ENCODE data around the gene MEF2D. TPM values are rescaled to one million over a fixed set of nuclear protein-coding genes. Genes with fewer than 3 reads are reported as not detected.

Gene MEF2D
- total RNA-seq, 1 donor from 2014 or later = 16.6 TPM

- H3K36me3 ChIP-seq (ENCODE audit: control insufficient read depth, insufficient read depth, low read length) = no peaks in the 10 kb centered on the region
- no peaks in the 10 kb centered on the region for H3K27me3 ChIP-seq (ENCODE audit: control insufficient read depth, insufficient read depth, low read length)
- peak; percentile 25 for TF ChIP-seq CTCF (IDR thresholded peaks at IDR 0.05; ENCODE audit: insufficient read depth, low read length, poor library complexity, severe bottlenecking)
- DNase-seq (ENCODE audit: low read depth) = no peak
- no peak overlapping the region for H3K4me3 ChIP-seq (ENCODE audit: low read depth, low read length)
Observed at GRCh38 chr1:156465747-156466365, 34.7 kb downstream of the MEF2D start.

- no peak for DNase-seq (ENCODE audit: low read depth)
Observed at GRCh38 chr1:156464825-156465452, 35.6 kb downstream of the MEF2D start.

GRCh38 chr1:156464335-156464734, 36.2 kb downstream of the MEF2D start:
- DNase-seq (ENCODE audit: low read depth) = no peak
- Histone ChIP-seq H3K27me3 (ENCODE audit: control insufficient read depth, insufficient read depth, low read length) (no peaks in the 10 kb centered on the region), H3K36me3 (ENCODE audit: control insufficient read depth, insufficient read depth, low read length) (no peaks in the 10 kb centered on the region), H3K4me3 (ENCODE audit: low read depth, low read length) (no peak overlapping the region)
- no peak for TF ChIP-seq CTCF (IDR thresholded peaks at IDR 0.05; ENCODE audit: insufficient read depth, low read length, poor library complexity, severe bottlenecking)

More at GRCh38 chr1:156464825-156465452, 35.6 kb downstream of the MEF2D start:
- Histone ChIP-seq H3K27me3 (ENCODE audit: control insufficient read depth, insufficient read depth, low read length) (no peaks in the 10 kb centered on the region), H3K36me3 (ENCODE audit: control insufficient read depth, insufficient read depth, low read length) (no peaks in the 10 kb centered on the region), H3K4me3 (ENCODE audit: low read depth, low read length) (no peak overlapping the region)
- no peak for TF ChIP-seq CTCF (IDR thresholded peaks at IDR 0.05; ENCODE audit: insufficient read depth, low read length, poor library complexity, severe bottlenecking)

- Histone ChIP-seq H3K36me3 (ENCODE audit: control insufficient read depth, insufficient read depth, low read length) (no peaks in the 10 kb centered on the region), H3K4me3 (ENCODE audit: low read depth, low read length) (no peak overlapping the region), H3K27me3 (ENCODE audit: control insufficient read depth, insufficient read depth, low read length) (no peaks in the 10 kb centered on the region)
- TF ChIP-seq CTCF (IDR thresholded peaks at IDR 0.05; ENCODE audit: insufficient read depth, low read length, poor library complexity, severe bottlenecking) = no peak
- no peak for DNase-seq (ENCODE audit: low read depth)
Observed at GRCh38 chr1:156463874-156464273, 36.7 kb downstream of the MEF2D start.

- TF ChIP-seq CTCF (IDR thresholded peaks at IDR 0.05; ENCODE audit: insufficient read depth, low read length, poor library complexity, severe bottlenecking) = no peak
- Histone ChIP-seq H3K4me3 (ENCODE audit: low read depth, low read length) (no peak overlapping the region), H3K27me3 (ENCODE audit: control insufficient read depth, insufficient read depth, low read length) (no peaks in the 10 kb centered on the region), H3K36me3 (ENCODE audit: control insufficient read depth, insufficient read depth, low read length) (no peaks in the 10 kb centered on the region)
- DNase-seq (ENCODE audit: low read depth) = no peak
Observed at GRCh38 chr1:156462954-156463795, 37.4 kb downstream of the MEF2D start.
